ENCODE data around the gene PLCG1.

PLCG1 gene

GRCh38 chr20:41219824-41220223 is 82.5 kb downstream of the PLCG1 start:
- DNase-seq = no peak

GRCh38 chr20:41221614-41222218 is 84.4 kb downstream of the PLCG1 start:
- DNase-seq = no peak

- DNase-seq = no peak
These were observed 85.0 kb downstream of the PLCG1 start for GRCh38 chr20:41222296-41222695.

GRCh38 chr20:41222703-41223102 is 85.4 kb downstream of the PLCG1 start:
- no peak for DNase-seq

GRCh38 chr20:41223112-41223511 is 85.8 kb downstream of the PLCG1 start:
- no peak for DNase-seq

GRCh38 chr20:41224281-41224680 is 86.9 kb downstream of the PLCG1 start:
- no peak for DNase-seq

- DNase-seq = no peak
These were observed 87.7 kb downstream of the PLCG1 start for GRCh38 chr20:41225091-41225490.

- DNase-seq = no peak
These were observed 89.1 kb downstream of the PLCG1 start for GRCh38 chr20:41226426-41226825.

Data from stimulated activated CD4-positive, alpha-beta T cell treated with anti-CD3 and anti-CD28 coated beads, Interleukin-15, amount 100 ng/mL, for 24 hours (primary cell).